HEK293 (cell line): ENCODE data around the gene HMGB1.

ENCODE experiments used
- AEBP2 ChIP-seq: fragments of 450-650 bp; formaldehyde crosslinking; IDR thresholded peaks from 2 replicates; pipeline ENCODE4 v1.5.1; 2016; ENCODE audit warnings: missing biosample characterization, missing genetic modification characterization, borderline replicate concordance
- ATF2 ChIP-seq: fragments of 450-650 bp; formaldehyde crosslinking; IDR thresholded peaks from 2 replicates; pipeline ENCODE4 v1.5.1; 2016; ENCODE audit warnings: missing biosample characterization, missing genetic modification characterization, low read depth
- CTCF ChIP-seq: fragments of 450-650 bp; formaldehyde crosslinking; IDR thresholded peaks from 2 replicates; pipeline ENCODE4 v1.5.1; 2016; ENCODE audit warnings: missing biosample characterization, missing genetic modification characterization
- ELK4 ChIP-seq: IDR thresholded peaks from 2 replicates; pipeline ENCODE4 v1.6.1; 2011; ENCODE audit warnings: mild to moderate bottlenecking, low read depth, low read length, borderline replicate concordance
- GLIS1 ChIP-seq: fragments of 450-650 bp; formaldehyde crosslinking; IDR thresholded peaks from 2 replicates; pipeline ENCODE4 v1.5.1; 2016; ENCODE audit warnings: missing biosample characterization, missing genetic modification characterization
- INSM2 ChIP-seq: fragments of 450-650 bp; formaldehyde crosslinking; IDR thresholded peaks from 2 replicates; pipeline ENCODE4 v1.5.1; 2016; ENCODE audit warnings: missing biosample characterization, missing genetic modification characterization
- PRDM6 ChIP-seq: fragments of 450-650 bp; formaldehyde crosslinking; IDR thresholded peaks from 2 replicates; pipeline ENCODE4 v1.5.1; 2017; ENCODE audit warnings: missing biosample characterization, missing genetic modification characterization
- REST ChIP-seq: fragments of 450-650 bp; formaldehyde crosslinking; IDR thresholded peaks from 2 replicates; pipeline ENCODE4 v1.5.1; 2016; ENCODE audit warnings: missing biosample characterization, missing genetic modification characterization
- ZNF184 ChIP-seq: fragments of 450-650 bp; IDR thresholded peaks from 2 replicates; pipeline ENCODE4 v1.5.1; 2018; ENCODE audit warnings: missing biosample characterization, mild to moderate bottlenecking, missing genetic modification characterization
- ZNF624 ChIP-seq: fragments of 450-650 bp; formaldehyde crosslinking; IDR thresholded peaks from 2 replicates; pipeline ENCODE4 v1.5.1; 2017; ENCODE audit warnings: missing biosample characterization, missing genetic modification characterization
- ZNF785 ChIP-seq: fragments of 450-650 bp; formaldehyde crosslinking; IDR thresholded peaks from 2 replicates; pipeline ENCODE4 v1.5.1; 2016; ENCODE audit warnings: missing biosample characterization, missing genetic modification characterization

- TF ChIP-seq CTCF (tag by site-specific recombination) (no peak), AEBP2 (tag by site-specific recombination) (no peak), ZNF785 (tag by site-specific recombination) (no peak), REST (tag by site-specific recombination) (no peak), ELK4 (no peak), INSM2 (tag by site-specific recombination) (no peak), ATF2 (tag by site-specific recombination) (no peak), GLIS1 (tag by site-specific recombination) (no peak), ZNF624 (no peak), ZNF184 (tag by site-specific recombination) (no peak), PRDM6 (tag by site-specific recombination) (no peak)
Measured at GRCh38 chr13:30480292-30480950, 14.7 kb upstream of the HMGB1 start.
